Measurements from ENCODE around the gene SMG6.

- no peak for TF ChIP-seq CTCF (conservative IDR thresholded peaks at IDR 0.05; ENCODE audit: low read depth, low read length)
- TF ChIP-seq EZH2 (IDR thresholded peaks at IDR 0.05; ENCODE audit: borderline replicate concordance, low read depth, low read length, poor library complexity, severe bottlenecking), result no peak
These were observed 91.8 kb downstream of the SMG6 start for GRCh38 chr17:2211661-2212399.
